Stimulated activated CD4-positive, alpha-beta T cell treated with anti-CD3 and anti-CD28 coated beads, Interleukin-2, amount 100 ng/mL, for 24 hours (primary cell): ENCODE data around the gene NPIPB6.
"Not testable (repeated sequence)": the region's sequence is repeated elsewhere in the genome, so short reads cannot be mapped to it uniquely, and the experiment has no call there.

ENCODE experiments used
- DNase-seq, 2 donors: peaks; one replicate each; pipeline ENCODE4 v3.0.0-alpha.2; 2020

NPIPB6 gene

DNA sequence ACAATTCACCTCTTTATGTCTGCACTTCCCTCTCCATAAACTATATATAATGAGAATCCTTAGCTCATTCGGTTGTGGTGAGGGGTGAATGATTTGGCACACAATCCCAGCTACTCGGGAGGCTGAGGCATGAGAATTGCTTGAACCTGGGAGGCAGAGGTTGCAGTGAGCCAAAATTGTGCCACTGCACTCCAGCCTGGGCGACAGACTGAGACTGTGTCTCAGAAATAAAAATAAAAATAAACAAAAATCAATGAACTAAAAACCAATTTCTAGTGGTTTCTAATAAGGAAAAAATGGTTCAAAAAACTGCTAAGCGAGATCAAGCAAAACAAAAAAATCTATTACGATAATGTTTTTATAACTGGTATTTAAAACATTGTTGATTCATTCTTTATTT lies at the start of gene NPIPB6:
TSS of gene NPIPB6 (minus strand) at position 101 of the 400 bp plus-strand sequence. CDS start 686 bp downstream, outside the sequence.
- not testable (repeated sequence) for DNase-seq

DNA sequence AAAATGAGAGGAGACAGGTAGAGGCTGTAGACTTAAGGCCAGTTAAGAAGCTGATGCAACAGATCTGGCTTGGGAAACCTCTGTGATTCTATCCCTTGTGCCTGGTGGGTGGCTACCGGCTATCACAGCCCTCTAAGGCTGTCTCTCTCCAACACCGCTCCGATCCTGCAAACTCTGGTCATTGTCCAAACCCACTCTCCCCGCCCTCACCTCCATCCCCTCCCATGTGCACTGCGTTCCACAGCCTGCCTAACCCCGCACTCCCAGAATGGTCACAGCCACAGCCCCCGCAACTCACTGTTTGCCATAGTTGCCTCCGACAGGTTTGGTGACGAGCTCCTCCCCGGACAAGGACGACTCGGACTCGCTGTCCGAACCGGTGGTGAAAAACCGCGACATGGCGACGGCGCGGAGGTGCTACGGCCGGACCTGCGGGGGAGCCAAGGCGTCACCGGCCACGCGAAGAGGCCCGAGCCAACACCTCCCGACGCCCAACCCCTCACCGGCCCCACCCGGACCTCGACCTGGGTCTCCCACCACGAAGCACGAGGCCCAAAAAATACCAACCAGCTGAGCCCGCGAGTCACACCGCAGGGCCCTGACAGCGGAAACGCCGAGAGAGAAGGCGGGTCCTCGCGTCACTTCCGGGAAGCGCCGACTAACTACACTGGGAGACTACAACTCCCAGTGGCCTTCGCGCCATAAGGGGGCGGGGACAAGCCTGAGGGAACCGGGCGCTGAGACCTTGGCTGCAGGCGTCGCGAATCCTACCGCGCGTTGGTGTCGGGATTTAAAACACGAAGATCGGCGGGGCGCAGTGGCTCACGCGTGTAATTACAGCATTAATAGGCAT lies 40.1 kb upstream of the NPIPB6 start, which contains the start of gene EIF3CL:
TSS of gene EIF3CL (minus strand) at position 622 of the 853 bp plus-strand sequence. CDS start at position 399, 223 bp downstream.
- not testable (repeated sequence) for DNase-seq

DNA sequence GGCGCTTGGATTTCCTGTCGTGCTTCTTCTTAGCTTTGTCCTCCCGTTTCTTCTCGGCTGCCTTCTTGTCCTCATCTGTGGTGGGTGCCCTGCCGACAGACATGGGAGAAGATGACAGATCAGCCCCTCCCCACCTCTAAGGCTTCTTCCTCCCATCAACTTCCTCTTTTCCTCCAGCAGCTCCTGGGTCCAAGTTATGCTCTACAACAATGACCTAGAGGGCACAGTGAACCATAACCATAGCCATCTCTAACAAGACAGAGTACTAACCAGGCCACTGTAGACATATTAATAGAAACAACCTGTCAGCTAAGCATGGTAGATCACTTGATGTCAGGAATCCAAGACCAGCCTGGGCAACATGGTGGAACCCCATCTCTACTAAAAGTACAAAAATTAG lies 28.7 kb upstream of the NPIPB6 start:
- not testable (repeated sequence) for DNase-seq

DNA sequence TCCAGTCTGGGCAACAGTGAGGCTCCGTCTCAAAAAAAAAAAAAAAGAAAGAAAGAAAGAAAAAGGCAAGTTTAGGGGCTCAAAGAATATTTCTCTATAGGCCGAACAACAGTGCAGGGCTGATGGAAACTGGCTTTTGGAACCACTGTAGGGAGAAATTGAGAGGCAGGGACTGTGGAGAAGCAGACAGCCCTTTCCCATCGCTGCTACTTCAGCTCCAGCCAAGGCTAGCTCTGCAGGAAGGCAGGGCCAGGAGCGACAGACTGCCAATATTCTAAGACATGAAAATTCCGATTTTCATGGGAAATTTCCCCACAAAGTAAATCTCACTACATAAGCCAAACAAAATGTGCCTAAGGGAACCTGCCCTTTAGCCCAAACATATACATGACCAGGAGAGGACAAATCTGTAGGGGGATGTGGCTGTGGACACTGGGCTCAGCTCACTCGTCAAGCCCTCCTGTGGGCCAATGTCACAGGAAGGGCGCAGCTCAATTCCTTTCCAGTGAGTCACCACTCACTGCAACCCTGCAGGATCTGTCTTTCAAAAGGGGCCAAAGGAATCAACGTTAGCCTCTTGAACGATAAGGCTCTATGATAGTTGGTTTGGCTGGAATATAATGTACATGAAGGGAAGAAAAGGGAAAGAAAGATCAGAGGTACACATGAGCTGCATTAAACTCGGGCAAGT lies 19.0 kb upstream of the NPIPB6 start:
- not testable (repeated sequence) for DNase-seq

GRCh38 chr16:28377822-28378221 lies 14.5 kb upstream of the NPIPB6 start:
- DNase-seq, result not testable (repeated sequence)

GRCh38 chr16:28377108-28377625 lies 13.9 kb upstream of the NPIPB6 start:
- not testable (repeated sequence) for DNase-seq

DNA sequence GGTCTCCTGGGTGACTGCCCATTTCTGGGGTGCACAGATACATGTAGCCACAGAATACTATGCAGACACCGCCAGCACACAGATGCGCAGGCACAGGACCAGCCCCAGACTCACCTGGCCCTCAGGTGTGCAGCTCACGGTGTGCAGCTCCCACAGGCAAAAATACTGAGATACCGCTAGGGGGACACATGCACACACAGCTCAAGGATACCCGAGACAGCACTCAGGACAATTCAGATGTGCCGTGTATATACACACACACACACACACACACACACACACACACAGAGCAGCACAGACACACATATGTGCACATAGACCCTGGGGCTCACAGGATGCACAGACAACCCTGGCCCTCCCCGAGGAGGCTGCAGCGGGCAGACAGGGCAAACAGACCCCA lies 11.8 kb upstream of the NPIPB6 start:
- DNase-seq, result not testable (repeated sequence)

- DNase-seq, result not testable (repeated sequence)
Observed at GRCh38 chr16:28374281-28374680, 11.0 kb upstream of the NPIPB6 start.

- not testable (repeated sequence) for DNase-seq
Observed at GRCh38 chr16:28367926-28368325, 4.6 kb upstream of the NPIPB6 start.

GRCh38 chr16:28364268-28365173 lies 1.2 kb upstream of the NPIPB6 start:
- DNase-seq, result not testable (repeated sequence)

DNA sequence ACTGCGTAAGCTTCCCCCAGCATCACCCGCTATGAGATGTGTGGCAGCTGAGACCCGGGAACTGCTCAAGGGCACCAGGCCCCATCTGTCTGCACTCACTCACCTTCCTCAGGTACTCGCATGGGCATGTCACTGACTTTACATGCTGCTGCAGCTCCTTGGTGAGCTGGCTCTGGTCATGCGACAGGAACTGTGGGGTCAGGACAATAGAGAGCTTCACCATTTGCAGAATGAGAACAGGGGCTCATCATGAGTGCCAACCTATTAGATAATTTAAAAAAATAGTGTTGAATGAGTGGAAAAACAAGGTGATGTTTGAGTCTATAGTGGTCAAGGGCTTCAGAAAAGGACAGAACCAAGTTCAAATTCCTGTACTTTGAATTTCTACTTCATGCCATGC lies 708 bp downstream of the NPIPB6 start:
- not testable (repeated sequence) for DNase-seq

- not testable (repeated sequence) for DNase-seq
Observed at GRCh38 chr16:28338230-28338629, 25.1 kb downstream of the NPIPB6 start.

- not testable (repeated sequence) for DNase-seq
Observed at GRCh38 chr16:28336940-28337710, 26.2 kb downstream of the NPIPB6 start.

- not testable (repeated sequence) for DNase-seq
Observed at GRCh38 chr16:28335678-28336077, 27.6 kb downstream of the NPIPB6 start.

GRCh38 chr16:28332632-28333031 lies 30.7 kb downstream of the NPIPB6 start:
- DNase-seq, result not testable (repeated sequence)

DNA sequence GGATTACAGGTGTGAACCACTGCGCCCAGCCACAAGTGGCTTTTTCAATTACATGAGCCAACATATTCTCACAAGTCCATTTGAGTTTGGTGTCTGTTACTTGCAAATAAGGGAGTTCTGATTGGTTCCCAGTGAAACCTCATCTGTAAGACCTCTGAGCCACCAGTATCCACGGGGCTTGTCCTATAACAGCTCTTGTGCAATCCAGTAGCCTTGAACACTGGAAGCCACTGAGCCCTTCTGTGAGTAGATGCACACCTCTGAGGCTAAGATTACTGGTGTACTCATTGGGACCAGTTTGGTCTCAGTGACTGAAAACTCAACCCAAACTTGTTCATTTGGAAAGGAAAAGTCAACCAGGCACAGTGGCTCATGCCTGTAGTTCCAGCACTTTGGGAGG lies 32.3 kb downstream of the NPIPB6 start:
- not testable (repeated sequence) for DNase-seq

DNA sequence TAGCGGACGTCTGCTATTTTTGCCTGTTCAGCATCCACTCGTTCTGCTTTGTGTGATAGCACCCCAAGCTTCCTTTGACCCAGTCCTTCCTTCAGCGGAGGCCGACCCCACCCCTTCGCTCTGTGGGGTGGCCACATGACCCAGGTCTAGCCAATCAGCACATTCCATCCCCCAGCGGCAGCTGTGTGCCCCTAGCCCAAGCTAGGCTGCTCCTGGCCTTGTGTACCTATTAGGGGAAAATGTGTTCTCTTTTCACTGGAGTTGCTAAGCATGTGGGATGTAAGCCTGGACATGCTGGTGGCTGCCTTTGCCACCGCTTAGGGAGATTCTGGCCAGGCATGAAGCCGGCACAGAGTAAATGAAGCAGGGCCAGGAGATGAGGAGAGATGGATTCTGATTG lies 33.1 kb downstream of the NPIPB6 start:
- DNase-seq, result peak; percentile 17 to 26

GRCh38 chr16:28326881-28327610 lies 36.3 kb downstream of the NPIPB6 start:
- peak; percentile 74 to 77 for DNase-seq

- DNase-seq, result peak in 1 of 2 donors; percentile 8
Observed at GRCh38 chr16:28324887-28325279, 38.4 kb downstream of the NPIPB6 start.

DNA sequence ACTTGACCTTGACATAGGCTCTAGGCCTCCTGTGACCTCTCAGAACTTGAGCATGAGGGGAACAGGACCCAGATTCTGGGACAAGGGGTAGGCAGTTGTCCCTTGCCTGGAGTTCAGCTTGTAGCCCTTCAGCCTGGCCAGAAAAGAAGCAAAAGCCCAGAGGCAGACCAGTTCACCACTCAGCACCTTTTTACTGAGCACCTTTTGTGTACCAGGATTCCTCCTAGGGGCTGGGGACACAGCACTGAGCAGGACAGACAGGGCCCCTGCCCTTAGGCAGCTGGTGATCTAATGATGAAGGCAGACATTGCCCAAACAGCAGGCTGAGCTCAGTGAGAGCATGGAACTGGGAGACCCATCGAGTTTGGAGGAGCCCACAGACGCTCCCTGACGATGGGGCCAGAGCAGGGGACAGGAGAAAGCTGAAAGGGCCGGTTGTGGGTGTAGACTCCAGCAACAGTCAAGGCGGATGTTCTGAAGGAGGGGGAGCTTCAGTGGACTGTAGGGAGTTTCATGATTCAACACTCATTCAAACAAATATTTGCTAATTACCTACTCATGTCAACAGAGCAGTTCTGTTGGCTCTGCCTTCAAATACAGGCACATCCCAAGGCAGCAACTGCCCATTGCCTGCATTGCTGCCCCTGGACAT lies 38.9 kb downstream of the NPIPB6 start:
- DNase-seq, result peak in 1 of 2 donors; percentile 12
